ENCODE results near the gene TGFBR2. TPM values are rescaled to one million over a fixed set of nuclear protein-coding genes. Genes with fewer than 3 reads are reported as not detected.

Gene TGFBR2
- total RNA-seq, 1 experiment from 2014 or later: 22.5 TPM

DNA sequence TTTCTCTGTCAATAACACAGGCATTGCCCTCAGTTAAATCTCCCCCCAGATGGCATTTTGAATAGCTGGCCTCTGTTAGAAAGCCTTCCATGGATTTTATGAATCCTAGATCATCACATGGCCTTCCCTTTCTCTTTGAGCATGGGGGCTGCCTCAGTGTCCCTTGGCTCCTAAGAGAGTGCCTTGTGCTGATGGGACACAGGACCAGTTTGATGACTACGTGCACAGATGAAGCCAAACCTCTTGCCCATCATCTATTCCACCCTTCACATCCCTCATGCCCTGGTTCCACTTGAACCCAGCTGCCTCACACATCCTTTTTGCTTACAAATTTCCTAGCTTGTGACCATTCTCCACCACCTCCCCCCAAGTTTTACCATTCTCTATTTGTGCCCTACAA is 12.9 kb downstream of the TGFBR2 start:
- POLR2A ChIA-PET: interaction anchor here (1.7 kb wide), 1 partner anchor 13 kb away, joined by 4 read pairs; the partner anchor contains the start of gene TGFBR2
- Histone ChIP-seq H3K4me2 (ENCODE audit: low read length) (peak overlapping the region; percentile 60), H4K20me1 (ENCODE audit: insufficient read depth) (peaks cover 7% of the 10 kb centered on the region; the same call in 1 of the 2 replicates), H3K4me3 (replicated peaks in 1 of 2; ENCODE audit: low read depth in 1 of 2, low read length in 2 of 2) (no peak overlapping the region), H3K79me2 (ENCODE audit: insufficient read depth, low read length) (peaks cover 100% of the 10 kb centered on the region), H3K4me1 (ENCODE audit: control insufficient read depth in 1 of 2, insufficient read depth in 2 of 2, low read length in 2 of 2) (peaks cover 98 to 99% of the 10 kb centered on the region in 2 experiments), H3K9me3 (ENCODE audit: control insufficient read depth in 1 of 2, insufficient read depth in 1 of 2, low read depth in 1 of 2, low read length in 2 of 2) (no peaks in the 10 kb centered on the region), H3K36me3 (ENCODE audit: control insufficient read depth in 1 of 2, insufficient read depth in 2 of 2, low read length in 2 of 2) (peaks cover 2 to 5% of the 10 kb centered on the region in 2 experiments; a peak in 1 of 4 replicates), H3K27me3 (ENCODE audit: insufficient read depth, low read length) (no peaks in the 10 kb centered on the region), H3K9me2 (ENCODE audit: insufficient read depth) (no peaks in the 10 kb centered on the region), H3K27ac (ENCODE audit: low read depth, low read length) (peak overlapping the region; percentile 95), H2AFZ (ENCODE audit: low read depth, low read length, poor library complexity, severe bottlenecking) (no peak overlapping the region), H3K9ac (ENCODE audit: low read length) (no peak overlapping the region)
- CTCF ChIA-PET: no interaction called here
- TF ChIP-seq EZH2phosphoT487 (IDR thresholded peaks at IDR 0.05; ENCODE audit: borderline replicate concordance): no peak
- no peak for TF ChIP-seq ZNF274 (IDR thresholded peaks at IDR 0.05; ENCODE audit: low read depth, low read length)
- no peak for TF ChIP-seq POLR2AphosphoS5 (IDR thresholded peaks at IDR 0.05; ENCODE audit: low read depth, low read length)
- TF ChIP-seq RAD21 (IDR thresholded peaks at IDR 0.05; ENCODE audit: low read depth): no peak
- no peak for TF ChIP-seq ZBTB33 (IDR thresholded peaks at IDR 0.05; ENCODE audit: extremely low read depth, insufficient replicate concordance, low read length)
- TF ChIP-seq YY1 (IDR thresholded peaks at IDR 0.05; ENCODE audit: extremely low read depth, insufficient replicate concordance, low read depth, low read length): no peak
- no peak for TF ChIP-seq POLR2A (IDR thresholded peaks at IDR 0.05; ENCODE audit: borderline replicate concordance, extremely low read depth, insufficient read depth, insufficient read length)
- TF ChIP-seq CBX3 (IDR thresholded peaks at IDR 0.05; ENCODE audit: low read depth): no peak
- no peak for TF ChIP-seq CEBPB (IDR thresholded peaks at IDR 0.05; ENCODE audit: low read depth)
- TF ChIP-seq, protein P1, sequence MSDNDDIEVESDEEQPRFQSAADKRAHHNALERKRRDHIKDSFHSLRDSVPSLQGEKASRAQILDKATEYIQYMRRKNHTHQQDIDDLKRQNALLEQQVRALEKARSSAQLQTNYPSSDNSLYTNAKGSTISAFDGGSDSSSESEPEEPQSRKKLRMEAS (IDR thresholded peaks at IDR 0.05): no peak
- no peak for TF ChIP-seq JUND (IDR thresholded peaks at IDR 0.05)
- TF ChIP-seq TCF7L2 (IDR thresholded peaks at IDR 0.05; ENCODE audit: borderline replicate concordance, extremely low read depth, insufficient read depth, insufficient read length): no peak
- no peak for TF ChIP-seq EGR1 (IDR thresholded peaks at IDR 0.05; ENCODE audit: low read depth)
- no peak for TF ChIP-seq EZH2 (IDR thresholded peaks at IDR 0.05)
- no peak for TF ChIP-seq ZFX (IDR thresholded peaks at IDR 0.05)
- no peak for TF ChIP-seq FOSL1 (IDR thresholded peaks at IDR 0.05; ENCODE audit: low read depth)
- intact Hi-C loops (cut with micrococcal nuclease): no loop called here
- no TSS peak for BruUV-seq (replicated peaks)
- RAD21 ChIA-PET (ENCODE audit: low non-redundant PET in 1 of 2, low total read pairs in 2 of 2, uncharacterized antibody in 2 of 2, unreplicated experiment in 2 of 2): no interaction called here
- no peak for DNase-seq (ENCODE audit: low read depth, low spot score)
- ATAC-seq: no peak
